Prostate gland (tissue), 2 donors: ENCODE measurements around the gene UBN1.

Experiments used
- POLR2A ChIP-seq: fragments of 450-650 bp; IDR thresholded peaks from one replicate; pipeline ENCODE4 v1.6.1; 2016; ENCODE audit warnings: antibody characterized with exemption, mild to moderate bottlenecking
- POLR2AphosphoS5 ChIP-seq: sonication (generic); formaldehyde crosslinking; IDR thresholded peaks from one replicate; pipeline ENCODE4 v1.6.1; 2017; ENCODE audit warnings: antibody characterized with exemption
- TF ChIP-seq, protein P1 (sequence below), 4 experiments: fragments of 200-600 bp in 2 of 4; fragments of 450-650 bp in 2 of 4; sonication (generic) in 2 of 4; IDR thresholded peaks; 1 replicate in 3 of 4; 2 replicates in 1 of 4; pipeline ENCODE4 v1.5.1; 2016 to 2019; ENCODE audit warnings: antibody characterized with exemption in 4 of 4, mild to moderate bottlenecking in 2 of 4, moderate library complexity in 2 of 4

DNA sequence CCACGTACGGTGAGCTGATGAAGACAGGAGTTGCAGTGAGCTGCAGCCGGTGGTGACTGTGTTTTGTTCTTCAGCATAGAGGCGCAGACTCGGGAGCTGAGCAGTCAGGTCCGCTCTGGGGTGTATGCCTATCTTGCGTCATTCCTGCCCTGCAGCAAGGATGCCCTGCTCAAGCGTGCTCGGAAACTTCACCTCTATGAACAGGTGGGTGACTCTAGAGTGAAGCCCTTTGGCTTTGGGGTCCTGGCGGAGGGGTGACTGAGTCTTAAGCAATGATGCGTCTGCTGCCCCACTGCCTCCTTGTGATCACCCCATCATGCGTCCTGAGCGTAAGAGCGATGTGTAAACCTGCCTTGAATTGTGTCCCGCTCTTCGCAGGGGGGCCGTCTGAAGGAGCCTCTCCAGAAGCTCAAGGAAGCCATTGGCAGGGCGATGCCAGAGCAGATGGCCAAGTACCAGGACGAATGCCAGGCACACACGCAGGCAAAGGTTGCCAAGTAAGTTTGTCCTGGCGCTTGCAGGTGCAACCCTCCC, 22.9 kb downstream of the UBN1 start:
- TF ChIP-seq, protein P1, sequence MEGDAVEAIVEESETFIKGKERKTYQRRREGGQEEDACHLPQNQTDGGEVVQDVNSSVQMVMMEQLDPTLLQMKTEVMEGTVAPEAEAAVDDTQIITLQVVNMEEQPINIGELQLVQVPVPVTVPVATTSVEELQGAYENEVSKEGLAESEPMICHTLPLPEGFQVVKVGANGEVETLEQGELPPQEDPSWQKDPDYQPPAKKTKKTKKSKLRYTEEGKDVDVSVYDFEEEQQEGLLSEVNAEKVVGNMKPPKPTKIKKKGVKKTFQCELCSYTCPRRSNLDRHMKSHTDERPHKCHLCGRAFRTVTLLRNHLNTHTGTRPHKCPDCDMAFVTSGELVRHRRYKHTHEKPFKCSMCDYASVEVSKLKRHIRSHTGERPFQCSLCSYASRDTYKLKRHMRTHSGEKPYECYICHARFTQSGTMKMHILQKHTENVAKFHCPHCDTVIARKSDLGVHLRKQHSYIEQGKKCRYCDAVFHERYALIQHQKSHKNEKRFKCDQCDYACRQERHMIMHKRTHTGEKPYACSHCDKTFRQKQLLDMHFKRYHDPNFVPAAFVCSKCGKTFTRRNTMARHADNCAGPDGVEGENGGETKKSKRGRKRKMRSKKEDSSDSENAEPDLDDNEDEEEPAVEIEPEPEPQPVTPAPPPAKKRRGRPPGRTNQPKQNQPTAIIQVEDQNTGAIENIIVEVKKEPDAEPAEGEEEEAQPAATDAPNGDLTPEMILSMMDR (IDR thresholded peaks at IDR 0.05): no peak
- TF ChIP-seq POLR2AphosphoS5: peak; percentile 49
- no peak for TF ChIP-seq POLR2A
